22Rv1 (cell line): Measurements from ENCODE around the gene ERP44.

ENCODE experiments used
- ZFX ChIP-seq: fragments of 450-650 bp; IDR thresholded peaks from 2 replicates; pipeline ENCODE4 v1.6.1; 2017; ENCODE audit warnings: antibody characterized with exemption, borderline replicate concordance
- TF ChIP-seq, protein P1 (sequence below): fragments of 450-650 bp; IDR thresholded peaks from 2 replicates; pipeline ENCODE4 v1.5.1; 2017; ENCODE audit warnings: mild to moderate bottlenecking

DNA sequence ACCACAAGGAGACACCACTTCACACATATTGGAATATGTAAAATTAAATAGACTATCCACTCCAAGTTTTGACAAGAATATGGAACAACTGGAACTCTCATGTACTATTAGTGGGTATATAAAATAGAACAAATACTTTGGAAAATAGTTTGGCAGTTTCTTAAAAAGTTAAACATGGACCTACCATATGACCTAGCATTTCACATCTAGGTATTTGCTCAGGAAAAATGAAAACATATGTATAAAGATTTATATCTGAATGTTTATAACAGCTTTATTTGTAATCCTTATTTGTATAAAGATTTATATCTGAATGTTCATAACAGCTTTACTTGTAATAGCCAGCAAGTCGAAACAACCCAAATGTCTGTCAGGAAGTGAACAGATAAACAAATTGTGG, 49.2 kb downstream of the ERP44 start:
- TF ChIP-seq, protein P1, sequence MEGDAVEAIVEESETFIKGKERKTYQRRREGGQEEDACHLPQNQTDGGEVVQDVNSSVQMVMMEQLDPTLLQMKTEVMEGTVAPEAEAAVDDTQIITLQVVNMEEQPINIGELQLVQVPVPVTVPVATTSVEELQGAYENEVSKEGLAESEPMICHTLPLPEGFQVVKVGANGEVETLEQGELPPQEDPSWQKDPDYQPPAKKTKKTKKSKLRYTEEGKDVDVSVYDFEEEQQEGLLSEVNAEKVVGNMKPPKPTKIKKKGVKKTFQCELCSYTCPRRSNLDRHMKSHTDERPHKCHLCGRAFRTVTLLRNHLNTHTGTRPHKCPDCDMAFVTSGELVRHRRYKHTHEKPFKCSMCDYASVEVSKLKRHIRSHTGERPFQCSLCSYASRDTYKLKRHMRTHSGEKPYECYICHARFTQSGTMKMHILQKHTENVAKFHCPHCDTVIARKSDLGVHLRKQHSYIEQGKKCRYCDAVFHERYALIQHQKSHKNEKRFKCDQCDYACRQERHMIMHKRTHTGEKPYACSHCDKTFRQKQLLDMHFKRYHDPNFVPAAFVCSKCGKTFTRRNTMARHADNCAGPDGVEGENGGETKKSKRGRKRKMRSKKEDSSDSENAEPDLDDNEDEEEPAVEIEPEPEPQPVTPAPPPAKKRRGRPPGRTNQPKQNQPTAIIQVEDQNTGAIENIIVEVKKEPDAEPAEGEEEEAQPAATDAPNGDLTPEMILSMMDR, result no peak
- no peak for TF ChIP-seq ZFX
